ES-I3 (cell line): ENCODE results near the gene UBE2C.
"Not testable (repeated sequence)": the region's sequence is repeated elsewhere in the genome, so short reads cannot be mapped to it uniquely, and the experiment has no call there.

Source experiments
- H3K36me3 ChIP-seq: 2 replicates; pipeline ENCODE4 v1.6.1; 2013; ENCODE audit warnings: mild to moderate bottlenecking, low read length, control low read depth, moderate library complexity; ENCODE audit not compliant: insufficient read depth
- H3K4me1 ChIP-seq: 2 replicates; pipeline ENCODE4 v1.6.1; 2013; ENCODE audit warnings: mild to moderate bottlenecking, control low read depth, low read length; ENCODE audit not compliant: insufficient read depth
- H3K9ac ChIP-seq: 2 replicates; pipeline ENCODE4 v1.6.1; 2013; ENCODE audit warnings: low read depth, mild to moderate bottlenecking, low read length, moderate library complexity
- H3K9me3 ChIP-seq: 2 replicates; pipeline ENCODE4 v1.6.1; 2013; ENCODE audit warnings: mild to moderate bottlenecking, low read length, moderate library complexity; ENCODE audit not compliant: control insufficient read depth, insufficient read depth

UBE2C gene

GRCh38 chr20:45782890-45783289 is 29.6 kb upstream of the UBE2C start:
- Histone ChIP-seq H3K4me1 (no peaks in the 10 kb centered on the region), H3K36me3 (no peaks in the 10 kb centered on the region), H3K9me3 (no peaks in the 10 kb centered on the region), H3K9ac (no peak overlapping the region)

- Histone ChIP-seq H3K4me1 (no peaks in the 10 kb centered on the region), H3K9ac (no peak overlapping the region), H3K9me3 (no peaks in the 10 kb centered on the region), H3K36me3 (no peaks in the 10 kb centered on the region)
These were observed 28.7 kb upstream of the UBE2C start for GRCh38 chr20:45783656-45784294.

GRCh38 chr20:45788351-45788750 is 24.1 kb upstream of the UBE2C start:
- Histone ChIP-seq H3K4me1 (0 out of 2 replicates have a peak, but pooled peaks cover 5% of the 10 kb centered on the region), H3K36me3 (no peaks in the 10 kb centered on the region), H3K9me3 (no peaks in the 10 kb centered on the region), H3K9ac (no peak overlapping the region)

GRCh38 chr20:45792317-45793118 is 19.9 kb upstream of the UBE2C start:
- Histone ChIP-seq H3K9me3 (no peaks in the 10 kb centered on the region), H3K4me1 (0 out of 2 replicates have a peak, but pooled peaks cover 5% of the 10 kb centered on the region), H3K36me3 (peaks cover 4% of the 10 kb centered on the region; the same call in 1 of the 2 replicates), H3K9ac (peak overlapping the region; percentile 72)

- Histone ChIP-seq H3K9me3 (no peaks in the 10 kb centered on the region), H3K9ac (no peak overlapping the region), H3K4me1 (0 out of 2 replicates have a peak, but pooled peaks cover 5% of the 10 kb centered on the region), H3K36me3 (peaks cover 6% of the 10 kb centered on the region; the same call in 1 of the 2 replicates)
These were observed 15.9 kb upstream of the UBE2C start for GRCh38 chr20:45796337-45797065.

- not testable (repeated sequence) for H3K9ac ChIP-seq, H3K9me3 ChIP-seq, H3K4me1 ChIP-seq
- peaks cover 11% of the 10 kb centered on the region for H3K36me3 ChIP-seq
These were observed 14.9 kb upstream of the UBE2C start for GRCh38 chr20:45797510-45797909.

GRCh38 chr20:45797955-45798354 is 14.5 kb upstream of the UBE2C start:
- peaks cover 14% of the 10 kb centered on the region for H3K36me3 ChIP-seq
- not testable (repeated sequence) for H3K4me1 ChIP-seq

GRCh38 chr20:45798935-45799642 is 13.4 kb upstream of the UBE2C start:
- Histone ChIP-seq H3K9me3 (no peaks in the 10 kb centered on the region), H3K36me3 (peaks cover 15% of the 10 kb centered on the region), H3K4me1 (no peaks in the 10 kb centered on the region), H3K9ac (no peak overlapping the region)

More at GRCh38 chr20:45797955-45798354, 14.5 kb upstream of the UBE2C start:
- not testable (repeated sequence) for H3K9me3 ChIP-seq, H3K9ac ChIP-seq

- peaks cover 27% of the 10 kb centered on the region for H3K36me3 ChIP-seq
These were observed 10.6 kb upstream of the UBE2C start for GRCh38 chr20:45801851-45802250.

GRCh38 chr20:45810191-45810970 is 2.1 kb upstream of the UBE2C start:
- H3K4me1 ChIP-seq: peaks cover 6% of the 10 kb centered on the region; the same call in 1 of the 2 replicates
- H3K9ac ChIP-seq: no peak overlapping the region
- peaks cover 14% of the 10 kb centered on the region for H3K36me3 ChIP-seq
- no peaks in the 10 kb centered on the region for H3K9me3 ChIP-seq

More at GRCh38 chr20:45801851-45802250, 10.6 kb upstream of the UBE2C start:
- H3K9me3 ChIP-seq: no peaks in the 10 kb centered on the region
- no peaks in the 10 kb centered on the region for H3K4me1 ChIP-seq
- H3K9ac ChIP-seq: no peak overlapping the region

- H3K9me3 ChIP-seq: no peaks in the 10 kb centered on the region
- peaks cover 9% of the 10 kb centered on the region; the same call in 1 of the 2 replicates for H3K4me1 ChIP-seq
- H3K36me3 ChIP-seq: peaks cover 9% of the 10 kb centered on the region
- H3K9ac ChIP-seq: peak overlapping the region; percentile 97
These were observed 529 bp downstream of the UBE2C start for GRCh38 chr20:45813006-45813340.

- H3K36me3 ChIP-seq: peaks cover 9% of the 10 kb centered on the region
- no peaks in the 10 kb centered on the region for H3K9me3 ChIP-seq
- H3K4me1 ChIP-seq: peaks cover 9% of the 10 kb centered on the region; the same call in 1 of the 2 replicates
- H3K9ac ChIP-seq: peak overlapping the region; percentile 97
These were observed 1.0 kb downstream of the UBE2C start for GRCh38 chr20:45813489-45813888.

GRCh38 chr20:45814314-45814713 is 1.9 kb downstream of the UBE2C start:
- Histone ChIP-seq H3K36me3 (peaks cover 9% of the 10 kb centered on the region), H3K9ac (no peak overlapping the region), H3K9me3 (no peaks in the 10 kb centered on the region), H3K4me1 (peaks cover 11% of the 10 kb centered on the region; the same call in 1 of the 2 replicates)
